Adrenal gland (tissue), 12 donors: ENCODE data around the gene VASP. TPM values are rescaled to one million over a fixed set of nuclear protein-coding genes. Genes with fewer than 3 reads are reported as not detected.

ENCODE experiments used
- DNase-seq, 7 donors: peaks; one replicate each; pipeline ENCODE4 v3.0.0-alpha.2; 2019 to 2020
- H3K27ac ChIP-seq, 5 donors: fragments of 200-600 bp; sonication (generic) in 4 of 5; 1 replicate in 3 of 5; 2 replicates in 2 of 5; pipeline versions ENCODE4 v1.5.1 to v1.8.0; 2016 to 2020; ENCODE audit warnings: mild to moderate bottlenecking in 1 of 5
- H3K27me3 ChIP-seq: fragments of 200-600 bp; 2 replicates; pipeline ENCODE4 v1.8.0; 2021
- H3K36me3 ChIP-seq, 2 donors: fragments of 200-600 bp; replicated peaks in 1 of 2; 1 replicate in 1 of 2; 2 replicates in 1 of 2; pipeline versions ENCODE4 v1.5.1 to v1.8.0; 2018 to 2022
- H3K4me1 ChIP-seq, 2 donors: fragments of 200-600 bp; replicated peaks in 1 of 2; 1 replicate in 1 of 2; 2 replicates in 1 of 2; pipeline versions ENCODE4 v1.5.1 to v1.8.0; 2018 to 2021
- H3K4me3 ChIP-seq, 4 donors: fragments of 200-600 bp; sonication (generic) in 3 of 4; one replicate each; pipeline ENCODE4 v1.5.1; 2016 to 2018
- H3K9me3 ChIP-seq, 3 donors: fragments of 200-600 bp; sonication (generic) in 1 of 3; replicated peaks in 1 of 3; 1 replicate in 2 of 3; 2 replicates in 1 of 3; pipeline versions ENCODE4 v1.5.1 to v1.8.0; 2016 to 2021
- CTCF ChIP-seq, 6 experiments: fragments of 450-650 bp in 4 of 6; fragments of 200-600 bp in 2 of 6; sonication (generic) in 1 of 6; IDR thresholded peaks; 1 replicate in 5 of 6; 2 replicates in 1 of 6; pipeline versions ENCODE4 v1.5.1 to v1.8.0; 2016 to 2021; ENCODE audit warnings: antibody characterized with exemption in 6 of 6, mild to moderate bottlenecking in 2 of 6, moderate library complexity in 1 of 6
- POLR2A ChIP-seq, 2 donors: fragments of 450-650 bp; IDR thresholded peaks; one replicate each; pipeline ENCODE4 v1.6.1; 2017; ENCODE audit warnings: antibody characterized with exemption in 2 of 2, mild to moderate bottlenecking in 2 of 2, moderate library complexity in 1 of 2
- WGBS, 4 donors: extraction: QIAGEN DNeasy Blood & Tissue Kit in 2 of 4; methylation state at CpG; one replicate each; pipeline versions ENCODE4 v1.1.5 to v1.1.7; 2013 to 2017; 5-methylcytosine and 5-hydroxymethylcytosine counted together
- intact Hi-C, 2 donors: fragments of 100-400 bp; cut with DNase I; formaldehyde crosslinking; loops; one replicate each; pipeline versions ENCODE4 v1.14.1 to v1.15.0; 2022 to 2023
- polyA plus RNA-seq, 3 donors: library from polyadenylated mRNA; stranded (reverse); fragments of 200-250 nt in 2 of 3; fragments of 350-450 nt in 1 of 3; fragmentation: Illumina TruSeq in 1 of 3; extraction: RNeasy Lipid Tissue Mini Kit (QIAGEN cat#74804) in 1 of 3; gene quantifications; one replicate each; pipeline ENCODE4 v1.2.3, GENCODE V29; 2013 to 2014
- total RNA-seq, 9 donors: library from RNA; depleted of rRNA in 4 of 9; stranded (reverse); fragments of >200 nt in 4 of 9; fragments of 120-200 nt in 1 of 9; fragmentation: NEBNext Ultra II Directional in 1 of 9; extraction: Animal tissue kit (Norgen Biotek cat#: 25700) in 1 of 9; gene quantifications; one replicate each; pipeline versions ENCODE4 v1.1.0 to v1.2.4, GENCODE V29; 2013 to 2023
- donor health status: healthy with polysubstance abuse.
- donor health status: Bipolar disorder and iron deficiency.
- donor health status: DM: yes; HTN: yes; CAD: no.
- donor health status: DM: no; HTN: no; CAD: no.
- donor health status: DM: no; HTN: no; CAD: no.
- donor health status: DM: yes; HTN: yes; CAD: no.

Gene VASP
- total and polyA plus RNA-seq, 12 donors: 28.7 to 118 (median 63.2) TPM

GRCh38 chr19:45473682-45474605, 33.3 kb upstream of the VASP start:
- H3K27ac ChIP-seq: no peak overlapping the region
- no peaks in the 10 kb centered on the region for H3K36me3 ChIP-seq
- H3K27me3 ChIP-seq: peaks cover 5% of the 10 kb centered on the region
- TF ChIP-seq POLR2A (IDR thresholded peaks at IDR 0.05): no peak
- TF ChIP-seq CTCF (IDR thresholded peaks at IDR 0.05): no peak
- peaks cover 11 to 24% of the 10 kb centered on the region in 2 donors for H3K4me1 ChIP-seq
- H3K9me3 ChIP-seq: no peaks in the 10 kb centered on the region
- 65 to 68% (median 66%) methylated on average over 24 to 27 of the region's 27 CpGs for WGBS, 4 donors
- H3K4me3 ChIP-seq: no peak overlapping the region
- DNase-seq: no peak
- intact Hi-C loops: no loop called here

- peaks cover 8 to 18% of the 10 kb centered on the region in 2 donors for H3K4me1 ChIP-seq
- intact Hi-C loops: loop anchor here in 1 of 2 donors (5.0 kb wide), 1 partner anchor 33 kb away; no protein-coding TSS in a partner anchor
Observed at GRCh38 chr19:45474606-45475521, 32.4 kb upstream of the VASP start.

GRCh38 chr19:45475537-45476291, 31.6 kb upstream of the VASP start:
- 69 to 81% (median 71%) methylated on average over 6 of the region's 6 CpGs for WGBS, 4 donors
- DNase-seq: no peak
- intact Hi-C loops: loop anchor here (2.0 to 5.0 kb wide), 2 partner anchors 33 to 37 kb away; no protein-coding TSS in a partner anchor
- Histone ChIP-seq H3K27ac (no peak overlapping the region), H3K9me3 (no peaks in the 10 kb centered on the region), H3K4me3 (no peak overlapping the region), H3K36me3 (no peaks in the 10 kb centered on the region), H3K4me1 (peaks cover 3 to 13% of the 10 kb centered on the region in 2 donors), H3K27me3 (peaks cover 5% of the 10 kb centered on the region)
- no peak for TF ChIP-seq POLR2A (IDR thresholded peaks at IDR 0.05)

More at GRCh38 chr19:45474606-45475521, 32.4 kb upstream of the VASP start:
- Histone ChIP-seq H3K9me3 (no peaks in the 10 kb centered on the region), H3K27me3 (peaks cover 5% of the 10 kb centered on the region), H3K27ac (no peak overlapping the region), H3K36me3 (no peaks in the 10 kb centered on the region), H3K4me3 (no peak overlapping the region)
- no peak for DNase-seq
- TF ChIP-seq CTCF (IDR thresholded peaks at IDR 0.05) (no peak), POLR2A (IDR thresholded peaks at IDR 0.05) (no peak)
- WGBS, 4 donors: 63 to 73% (median 67%) methylated on average over 27 to 28 of the region's 28 CpGs

- H3K9me3 ChIP-seq: no peaks in the 10 kb centered on the region
- no peak overlapping the region for H3K4me3 ChIP-seq
- H3K27me3 ChIP-seq: peaks cover 5% of the 10 kb centered on the region
- H3K36me3 ChIP-seq: no peaks in the 10 kb centered on the region
- intact Hi-C loops: loop anchor here (2.0 to 5.0 kb wide), 2 partner anchors 34 to 38 kb away; no protein-coding TSS in a partner anchor
- no peak for DNase-seq
- peaks cover 3 to 13% of the 10 kb centered on the region in 2 donors for H3K4me1 ChIP-seq
- 38 to 49% (median 44%) methylated on average over 4 to 5 of the region's 5 CpGs for WGBS, 4 donors
- no peak overlapping the region for H3K27ac ChIP-seq
- TF ChIP-seq CTCF (IDR thresholded peaks at IDR 0.05) (no peak), POLR2A (IDR thresholded peaks at IDR 0.05) (no peak)
Observed at GRCh38 chr19:45476304-45476703, 31.0 kb upstream of the VASP start.
